Stimulated activated CD8-positive, alpha-beta memory T cell treated with anti-CD3 and anti-CD28 coated beads, Interleukin-4, amount 100 ng/mL, for 48 hours (primary cell): Measurements from ENCODE around the gene LRP5.

Source experiments
- DNase-seq: peaks from one replicate; pipeline ENCODE4 v3.0.0-alpha.2; 2020

Gene LRP5

GRCh38 chr11:68372625-68373024 is 60.2 kb downstream of the LRP5 start:
- no peak for DNase-seq

GRCh38 chr11:68373189-68373814 is 60.9 kb downstream of the LRP5 start:
- no peak for DNase-seq

GRCh38 chr11:68373815-68374501 is 61.6 kb downstream of the LRP5 start:
- DNase-seq: no peak

DNA sequence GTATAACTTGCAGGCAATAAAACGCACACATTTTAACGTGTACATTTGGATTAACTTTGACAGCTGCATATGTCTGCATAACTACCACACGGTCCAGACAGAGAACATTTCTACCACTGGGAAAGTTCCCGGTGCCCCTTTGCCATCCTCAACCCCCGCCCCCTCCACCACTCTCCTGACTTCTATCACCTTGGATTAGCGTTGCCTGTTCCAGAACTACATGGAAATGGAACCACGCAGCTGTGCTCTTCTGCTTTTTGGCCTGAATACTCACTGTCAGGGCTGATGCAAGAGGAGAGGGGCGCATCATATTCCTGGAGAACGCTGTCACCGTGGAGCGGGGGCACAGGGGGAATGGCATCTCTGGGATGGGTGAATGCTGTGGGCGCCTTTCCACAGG is 62.1 kb downstream of the LRP5 start:
- DNase-seq: no peak

GRCh38 chr11:68375337-68375736 is 62.9 kb downstream of the LRP5 start:
- no peak for DNase-seq

DNA sequence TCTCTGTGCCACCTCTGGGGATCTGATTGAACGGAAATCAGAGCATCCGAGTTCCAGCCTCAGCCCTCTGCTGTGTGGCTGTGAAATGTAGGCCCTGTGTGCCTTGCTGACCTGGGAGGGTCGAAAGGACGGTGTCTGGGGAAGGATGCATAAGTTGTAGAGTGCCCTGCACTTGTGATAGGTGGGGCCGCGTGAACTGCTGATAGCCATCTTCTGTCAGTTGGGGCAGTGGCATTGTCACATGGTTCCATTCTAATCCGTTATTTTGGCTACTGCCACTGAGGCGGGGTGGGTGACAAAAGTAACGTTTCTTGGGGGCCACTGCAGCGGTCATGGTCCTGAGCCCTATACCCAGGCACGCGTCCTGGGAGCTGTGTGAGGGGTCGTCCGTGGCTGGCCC is 63.4 kb downstream of the LRP5 start:
- no peak for DNase-seq

DNA sequence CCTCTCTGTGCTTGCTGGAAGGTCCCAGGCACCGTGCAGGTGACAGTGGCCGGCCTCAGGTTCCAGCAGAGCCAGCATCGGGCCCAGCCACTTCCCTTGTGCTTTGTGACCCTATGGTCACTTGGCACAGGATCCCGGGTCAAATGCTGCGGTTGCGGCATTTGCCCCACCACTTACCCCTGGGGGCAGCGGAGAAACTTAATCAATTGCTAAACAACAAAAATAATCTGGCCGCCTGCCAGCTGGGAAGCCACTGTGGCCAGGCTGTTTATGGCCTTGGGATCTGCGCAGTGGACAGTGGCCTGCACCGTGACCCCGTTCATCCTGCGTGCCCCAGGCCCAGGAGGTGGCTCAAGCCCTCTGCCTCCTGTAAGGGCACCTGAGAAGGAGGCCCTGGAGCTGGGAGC is 65.0 kb downstream of the LRP5 start:
- DNase-seq: no peak

DNA sequence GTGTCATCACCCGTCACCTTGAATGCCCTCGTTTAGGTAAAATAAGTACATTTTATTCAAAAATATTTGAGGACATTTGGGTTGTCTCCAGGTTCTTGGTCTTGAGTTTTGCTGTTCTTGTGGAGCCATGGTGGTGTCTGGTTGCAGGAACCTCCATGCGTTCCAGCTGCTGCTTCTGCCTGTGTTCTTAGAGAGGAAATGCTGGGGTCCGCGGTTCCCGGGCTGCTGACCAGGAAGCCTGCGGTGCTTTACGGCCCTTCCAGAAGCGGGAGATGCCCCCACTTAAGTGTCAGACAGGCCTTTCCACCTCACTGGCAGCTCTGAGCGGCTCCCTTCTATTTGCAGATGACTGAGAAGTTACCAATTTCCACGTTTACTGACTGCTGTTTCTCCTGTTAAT is 66.8 kb downstream of the LRP5 start:
- no peak for DNase-seq

- DNase-seq: no peak
Observed at GRCh38 chr11:68380786-68381622, 68.6 kb downstream of the LRP5 start.

- no peak for DNase-seq
Observed at GRCh38 chr11:68381716-68382115, 69.3 kb downstream of the LRP5 start.

DNA sequence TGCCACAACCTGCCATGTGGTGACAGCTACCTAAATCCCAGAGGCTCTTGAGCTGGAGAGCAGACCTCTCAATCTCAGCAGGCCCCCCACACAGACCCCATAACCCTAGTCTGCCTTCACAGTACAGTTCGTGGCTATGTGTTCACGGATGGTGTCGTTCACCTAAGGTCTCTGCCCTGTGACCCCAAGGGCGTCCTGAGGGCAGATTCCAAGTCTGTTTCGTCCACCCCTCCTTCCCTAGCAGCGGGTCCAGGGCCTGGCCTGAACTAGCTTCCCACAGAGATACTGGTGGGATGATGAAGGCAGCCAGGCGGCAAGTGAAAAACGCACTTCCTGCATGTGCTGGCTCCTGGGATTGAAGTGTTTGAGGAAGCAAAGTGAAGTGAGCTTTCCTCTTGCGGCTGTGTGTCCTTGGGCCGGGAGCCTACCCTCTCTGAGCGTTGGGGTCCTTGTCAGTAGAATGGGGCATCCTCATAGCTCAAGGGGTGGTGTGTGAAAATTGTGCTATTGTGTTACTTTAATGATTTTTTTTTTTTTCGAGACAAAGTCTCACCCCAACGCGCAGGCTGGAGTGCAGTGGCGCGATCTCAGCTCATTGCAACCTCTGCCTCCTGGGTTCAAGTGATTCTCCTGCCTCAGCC is 70.1 kb downstream of the LRP5 start:
- no peak for DNase-seq

DNA sequence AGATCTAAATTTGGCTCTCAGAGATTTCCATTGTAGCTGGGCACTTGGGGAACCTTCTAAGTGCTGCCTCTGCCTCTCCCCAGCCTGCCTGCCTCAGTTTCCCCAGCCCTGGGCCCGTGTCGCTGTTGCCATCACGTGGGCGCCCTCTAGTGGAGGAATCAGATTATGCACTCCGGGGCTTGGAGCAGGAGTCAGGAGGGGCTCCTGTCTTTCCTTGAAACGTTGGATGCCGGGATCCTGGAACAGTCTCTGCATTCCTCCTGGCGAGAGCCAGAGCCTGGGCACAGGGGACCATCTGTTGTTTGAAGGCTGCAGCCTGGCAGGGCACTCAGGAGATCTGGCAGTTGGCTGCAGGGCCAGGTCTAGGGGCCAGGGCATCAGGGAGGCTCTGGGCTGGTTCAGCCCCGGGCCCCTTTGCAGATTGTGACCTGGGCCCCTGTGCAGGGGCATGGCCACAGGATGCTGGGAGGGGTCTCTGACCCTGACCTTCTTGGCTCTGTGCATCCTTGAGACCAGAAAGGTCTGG is 71.6 kb downstream of the LRP5 start:
- DNase-seq: peak; percentile 87

GRCh38 chr11:68384530-68385081 is 72.2 kb downstream of the LRP5 start:
- no peak for DNase-seq

DNA sequence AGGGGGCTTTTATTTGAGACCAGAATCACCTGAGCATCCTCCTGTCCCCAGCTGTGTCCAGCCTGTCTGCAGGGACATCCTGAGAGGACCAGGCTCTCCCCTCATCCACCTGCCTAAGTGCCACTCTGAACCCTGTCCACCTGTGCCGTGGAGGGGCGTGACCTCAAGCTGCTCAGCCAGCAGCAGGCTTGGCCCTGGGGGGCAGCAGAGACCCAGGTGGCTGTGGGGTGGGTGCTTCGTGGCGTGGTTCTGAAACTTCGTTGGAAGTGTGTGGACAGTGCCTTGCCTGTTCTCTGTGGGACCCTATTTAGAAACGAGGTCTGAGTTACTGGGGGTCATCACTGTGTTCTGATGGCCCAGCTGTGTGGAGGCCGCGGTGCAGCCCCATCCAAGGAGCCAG is 72.7 kb downstream of the LRP5 start:
- DNase-seq: no peak

DNA sequence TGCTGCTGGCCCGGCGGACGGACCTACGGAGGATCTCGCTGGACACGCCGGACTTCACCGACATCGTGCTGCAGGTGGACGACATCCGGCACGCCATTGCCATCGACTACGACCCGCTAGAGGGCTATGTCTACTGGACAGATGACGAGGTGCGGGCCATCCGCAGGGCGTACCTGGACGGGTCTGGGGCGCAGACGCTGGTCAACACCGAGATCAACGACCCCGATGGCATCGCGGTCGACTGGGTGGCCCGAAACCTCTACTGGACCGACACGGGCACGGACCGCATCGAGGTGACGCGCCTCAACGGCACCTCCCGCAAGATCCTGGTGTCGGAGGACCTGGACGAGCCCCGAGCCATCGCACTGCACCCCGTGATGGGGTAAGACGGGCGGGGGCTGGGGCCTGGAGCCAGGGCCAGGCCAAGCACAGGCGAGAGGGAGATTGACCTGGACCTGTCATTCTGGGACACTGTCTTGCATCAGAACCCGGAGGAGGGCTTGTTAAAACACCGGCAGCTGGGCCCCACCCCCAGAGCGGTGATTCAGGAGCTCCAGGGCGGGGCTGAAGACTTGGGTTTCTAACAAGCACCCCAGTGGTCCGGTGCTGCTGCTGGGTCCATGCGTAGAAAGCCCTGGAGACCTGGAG is 74.1 kb downstream of the LRP5 start:
- DNase-seq: no peak

DNA sequence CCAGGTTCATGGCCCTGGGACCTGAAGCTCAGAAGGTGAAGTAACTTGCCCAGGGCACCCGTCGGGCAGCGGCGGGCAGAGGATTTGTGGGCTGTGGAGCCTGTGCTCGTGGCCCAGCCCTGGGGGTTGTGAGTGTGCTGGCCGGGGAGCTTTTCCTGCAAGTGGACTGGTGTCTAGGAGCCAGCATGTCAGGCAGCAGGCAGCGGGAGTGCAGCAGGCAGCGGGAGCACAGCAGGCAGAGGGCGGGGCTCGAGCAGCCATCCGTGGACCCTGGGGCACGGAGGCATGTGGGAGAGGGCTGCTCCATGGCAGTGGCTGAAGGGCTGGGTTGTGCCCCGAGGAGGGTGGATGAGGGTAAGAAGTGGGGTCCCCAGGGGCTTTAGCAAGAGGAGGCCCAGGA is 75.4 kb downstream of the LRP5 start:
- DNase-seq: no peak

- no peak for DNase-seq
Observed at GRCh38 chr11:68388595-68389198, 76.3 kb downstream of the LRP5 start.

- no peak for DNase-seq
Observed at GRCh38 chr11:68390315-68390714, 77.9 kb downstream of the LRP5 start.

DNA sequence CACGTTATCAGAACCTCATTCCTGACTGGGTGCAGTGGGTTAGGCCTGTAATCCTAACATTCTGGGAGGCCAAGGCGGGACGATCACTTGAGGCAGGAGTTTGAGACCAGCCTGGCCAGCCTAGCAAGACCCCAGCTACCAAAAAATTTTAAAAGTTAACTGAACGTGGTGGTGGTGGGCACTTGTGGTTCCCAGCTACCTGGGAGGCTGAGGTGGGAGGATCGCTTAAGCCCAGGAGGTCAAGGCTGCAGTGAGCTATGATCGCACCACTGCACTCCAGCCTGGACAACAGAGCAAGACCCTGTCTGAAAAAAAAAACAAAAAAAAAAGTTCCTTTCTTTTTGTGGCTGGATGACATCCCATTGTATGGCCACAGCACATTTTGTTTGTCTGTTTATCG is 80.4 kb downstream of the LRP5 start:
- DNase-seq: no peak

- no peak for DNase-seq
Observed at GRCh38 chr11:68396516-68396915, 84.1 kb downstream of the LRP5 start.

DNA sequence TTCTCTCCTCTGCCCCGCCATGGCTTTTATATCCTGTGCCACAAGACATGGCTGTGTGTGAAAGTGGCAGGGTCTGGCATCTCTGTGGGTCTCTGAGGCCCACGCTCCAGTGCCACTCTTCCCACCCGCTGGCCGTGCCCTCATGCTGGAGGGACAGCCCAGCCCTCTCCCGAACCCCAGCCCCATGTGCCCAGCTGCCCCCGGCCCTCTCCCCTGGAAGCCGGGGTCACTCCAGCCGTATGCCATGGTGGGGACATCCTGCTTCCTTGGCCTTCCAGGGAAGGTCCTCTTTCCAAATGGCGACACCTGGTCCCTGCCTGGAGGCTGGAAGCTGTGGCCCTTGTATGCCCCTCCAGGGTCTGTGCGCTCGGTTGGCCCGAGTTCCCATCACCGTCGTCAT is 84.9 kb downstream of the LRP5 start:
- no peak for DNase-seq
